GM23338 (cell line): ENCODE measurements around the gene AVPR1B. TPM values are rescaled to one million over a fixed set of nuclear protein-coding genes. Genes with fewer than 3 reads are reported as not detected.
A peak's percentile ranks its signal among the peaks of the same experiment; 100 is the strongest.

Experiments
- ATAC-seq: fragments of 200-7000 bp; cut with Tn5 transposase; 3 replicates; pipeline ENCODE4 v1.9.1; 2020
- DNase-seq: peaks from one replicate; pipeline ENCODE4 v3.0.0-alpha.2; 2015; ENCODE audit warnings: low spot score
- H2AFZ ChIP-seq: fragments of 200-600 bp; sonication (generic); 2 replicates; pipeline ENCODE4 v1.8.0; 2016; ENCODE audit warnings: antibody characterized with exemption, mild to moderate bottlenecking, moderate library complexity
- H3F3A ChIP-seq: fragments of 200-600 bp; sonication (generic); replicated peaks from 2 replicates; pipeline ENCODE4 v1.8.0; 2017; ENCODE audit warnings: antibody characterized with exemption, mixed run types, low read depth
- H3K27ac ChIP-seq: fragments of 200-600 bp; sonication (generic); 2 replicates; pipeline ENCODE4 v1.6.1; 2016; ENCODE audit warnings: low read depth
- H3K27me3 ChIP-seq: fragments of 200-600 bp; sonication (generic); 2 replicates; pipeline ENCODE4 v1.8.0; 2016; ENCODE audit warnings: mild to moderate bottlenecking, mixed run types, moderate library complexity; ENCODE audit not compliant: insufficient read depth
- H3K36me3 ChIP-seq: fragments of 200-600 bp; sonication (generic); 2 replicates; pipeline ENCODE4 v1.8.0; 2016; ENCODE audit warnings: mild to moderate bottlenecking; ENCODE audit not compliant: insufficient read depth
- H3K4me1 ChIP-seq: fragments of 200-600 bp; sonication (generic); 2 replicates; pipeline ENCODE4 v1.8.0; 2016; ENCODE audit warnings: mild to moderate bottlenecking, moderate library complexity; ENCODE audit not compliant: insufficient read depth
- H3K4me2 ChIP-seq: fragments of 200-600 bp; sonication (generic); 2 replicates; pipeline ENCODE4 v1.7.1; 2017; ENCODE audit warnings: mixed run types
- H3K4me3 ChIP-seq: fragments of 200-600 bp; sonication (generic); 2 replicates; pipeline ENCODE4 v1.6.1; 2016; ENCODE audit warnings: mixed run types
- H3K79me2 ChIP-seq: fragments of 200-600 bp; sonication (generic); replicated peaks from 2 replicates; pipeline ENCODE4 v1.8.0; 2017; ENCODE audit warnings: mild to moderate bottlenecking; ENCODE audit not compliant: insufficient read depth
- H3K9me2 ChIP-seq: fragments of 200-600 bp; sonication (generic); 2 replicates; pipeline ENCODE4 v1.8.0; 2017; ENCODE audit not compliant: insufficient read depth
- H4K20me1 ChIP-seq: fragments of 200-600 bp; sonication (generic); replicated peaks from 2 replicates; pipeline ENCODE4 v1.8.0; 2017; ENCODE audit warnings: mild to moderate bottlenecking; ENCODE audit not compliant: insufficient read depth
- H3K27ac Mint-ChIP-seq: 2 replicates; pipeline ENCODE4 v1.8.0; 2020; ENCODE audit warnings: inconsistent platforms, mild to moderate bottlenecking, moderate library complexity, mixed read lengths
- H3K27me3 Mint-ChIP-seq: 3 replicates; pipeline ENCODE4 v1.8.0; 2022; ENCODE audit warnings: low read depth, mild to moderate bottlenecking, moderate library complexity, mixed read lengths, inconsistent platforms; ENCODE audit not compliant: insufficient read depth, poor library complexity
- H3K36me3 Mint-ChIP-seq: 3 replicates; pipeline ENCODE4 v1.8.0; 2021; ENCODE audit warnings: low read depth, mild to moderate bottlenecking, inconsistent platforms, moderate library complexity, mixed read lengths
- H3K4me1 Mint-ChIP-seq: 3 replicates; pipeline ENCODE4 v1.8.0; 2020; ENCODE audit warnings: mild to moderate bottlenecking, inconsistent platforms, mixed read lengths
- H3K4me3 Mint-ChIP-seq: 3 replicates; pipeline ENCODE4 v1.8.0; 2021; ENCODE audit warnings: moderate library complexity, mild to moderate bottlenecking, inconsistent platforms, mixed read lengths
- H3K9me3 Mint-ChIP-seq: 3 replicates; pipeline ENCODE4 v1.8.0; 2020; ENCODE audit warnings: moderate library complexity, mild to moderate bottlenecking, inconsistent platforms, mixed read lengths
- CREB1 ChIP-seq: fragments of 250-450 bp; sonication (Bioruptor Pico); IDR thresholded peaks from 2 replicates; pipeline ENCODE4 v1.5.0; 2020; ENCODE audit warnings: low read depth, mild to moderate bottlenecking, moderate library complexity
- CTCF ChIP-seq, 2 experiments: fragments of 200-600 bp in 1 of 2; sonication (generic) in 1 of 2; conservative IDR thresholded peaks; 2 replicates each; pipeline versions ENCODE4 v1.5.1 to v1.6.1; 2016 to 2017; ENCODE audit warnings: antibody characterized with exemption in 2 of 2, low read depth in 2 of 2, mild to moderate bottlenecking in 2 of 2, moderate library complexity in 1 of 2
- EZH2 ChIP-seq: fragments of 200-600 bp; sonication (generic); IDR thresholded peaks from one replicate; pipeline ENCODE4 v1.8.0; 2017; ENCODE audit warnings: antibody characterized with exemption, mild to moderate bottlenecking, low read depth; ENCODE audit not compliant: unreplicated experiment
- POLR2AphosphoS5 ChIP-seq: IDR thresholded peaks from 2 replicates; pipeline ENCODE4 v1.6.1; 2016; ENCODE audit warnings: antibody characterized with exemption, low read depth
- ZNF331 ChIP-seq: fragments of 250-450 bp; sonication (Bioruptor Pico); IDR thresholded peaks from 2 replicates; pipeline ENCODE4 v1.5.0; 2020; ENCODE audit warnings: low read depth, mild to moderate bottlenecking, moderate library complexity
- polyA plus RNA-seq: library from polyadenylated mRNA; unstranded; fragments of >200 nt; fragmentation: Nextera tagmentation; extraction: Ambion mirVana; gene quantifications from 2 replicates; pipeline ENCODE4 v1.2.1, GENCODE V29; 2016
- total RNA-seq: library from RNA; depleted of rRNA; stranded (reverse); fragments of >200 nt; shearing (Covaris generic); gene quantifications from 2 replicates; pipeline ENCODE4 v1.2.3, GENCODE V29; 2014
- TF ChIP-seq, protein P1 (sequence below): IDR thresholded peaks from 2 replicates; pipeline ENCODE4 v1.6.1; 2016; ENCODE audit warnings: antibody characterized with exemption
- TF ChIP-seq, protein P2 (sequence below): IDR thresholded peaks from one replicate; pipeline ENCODE4 v1.6.1; 2018; ENCODE audit warnings: antibody characterized with exemption; ENCODE audit not compliant: unreplicated experiment

AVPR1B gene
- total and polyA plus RNA-seq, 2 experiments from 2014 or later, result 0.24 to 0.52 TPM

- H3K36me3 ChIP-seq, result no peaks in the 10 kb centered on the region
- peaks cover 3% of the 10 kb centered on the region; the same call in 1 of the 2 replicates for H3K4me1 ChIP-seq
- Mint-ChIP-seq H3K9me3 (peaks cover 13% of the 10 kb centered on the region; the same call in 2 of the 3 replicates), H3K4me1 (peaks cover 10% of the 10 kb centered on the region; the same call in 2 of the 3 replicates), H3K27me3 (peaks cover 26% of the 10 kb centered on the region), H3K27ac (no peak overlapping the region), H3K36me3 (no peaks in the 10 kb centered on the region; the same call in 2 of the 3 replicates), H3K4me3 (peak overlapping the region; percentile 77)
- no peaks in the 10 kb centered on the region for H3K79me2 ChIP-seq
- H3K4me2 ChIP-seq, result peak overlapping the region; percentile 87
- ATAC-seq (peak; percentile 44), DNase-seq (no peak)
- peak overlapping the region; percentile 99 for H2AFZ ChIP-seq
- peaks cover 29% of the 10 kb centered on the region for H3K27me3 ChIP-seq
- H4K20me1 ChIP-seq, result no peaks in the 10 kb centered on the region
- peak overlapping the region; percentile 73 for H3K4me3 ChIP-seq
- peaks cover 4% of the 10 kb centered on the region; the same call in 1 of the 2 replicates for H3F3A ChIP-seq
- no peak overlapping the region for H3K27ac ChIP-seq
- no peaks in the 10 kb centered on the region for H3K9me2 ChIP-seq
- TF ChIP-seq ZNF331 (CRISPR knock-in tag), result no peak
Observed at GRCh38 chr1:206116873-206117150, 376 bp downstream of the AVPR1B start.

DNA sequence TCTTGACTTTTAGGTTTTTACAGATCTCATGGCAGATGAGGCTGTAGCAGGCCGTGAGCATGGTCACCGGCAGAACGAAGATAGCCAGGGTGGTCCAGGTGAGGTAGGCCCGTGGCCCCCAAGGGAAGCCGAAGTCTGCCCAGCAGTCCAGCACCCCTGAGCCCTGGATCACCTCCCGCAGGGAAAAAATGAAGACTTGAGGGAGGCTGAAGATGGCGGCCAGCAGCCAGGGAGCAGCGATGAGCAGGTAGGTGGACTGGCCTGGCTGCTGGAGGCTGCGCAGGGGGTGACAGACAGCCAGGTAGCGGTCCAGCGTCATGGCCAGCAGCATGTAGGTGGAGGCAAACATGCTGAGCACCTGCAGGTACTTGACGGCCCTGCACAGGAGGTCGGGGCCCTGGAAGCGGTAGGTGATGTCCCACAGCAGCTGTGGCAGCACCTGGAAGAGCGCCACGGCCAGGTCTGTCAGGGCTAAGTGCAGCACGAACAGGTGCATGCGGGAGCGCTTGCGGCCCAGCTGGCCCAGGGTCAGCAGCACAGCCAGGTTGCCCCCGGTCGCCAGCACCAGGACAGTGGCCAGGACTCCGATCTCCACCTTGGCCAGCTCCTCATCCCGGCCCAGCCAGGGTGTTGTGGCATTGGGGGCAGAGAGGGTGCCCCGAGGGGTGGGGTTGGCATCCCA, 856 bp downstream of the AVPR1B start:
- Histone ChIP-seq H3K4me1 (peaks cover 3% of the 10 kb centered on the region; the same call in 1 of the 2 replicates), H3F3A (peaks cover 4% of the 10 kb centered on the region; the same call in 1 of the 2 replicates), H2AFZ (peak overlapping the region; percentile 99), H3K9me2 (no peaks in the 10 kb centered on the region), H3K4me2 (peak overlapping the region; percentile 87), H3K36me3 (no peaks in the 10 kb centered on the region), H3K4me3 (peak overlapping the region; percentile 73), H4K20me1 (no peaks in the 10 kb centered on the region), H3K27me3 (peaks cover 29% of the 10 kb centered on the region), H3K27ac (no peak overlapping the region), H3K79me2 (no peaks in the 10 kb centered on the region)
- Mint-ChIP-seq H3K36me3 (no peaks in the 10 kb centered on the region; the same call in 2 of the 3 replicates), H3K9me3 (peaks cover 8% of the 10 kb centered on the region; the same call in 2 of the 3 replicates), H3K27me3 (peaks cover 26% of the 10 kb centered on the region), H3K27ac (no peak overlapping the region), H3K4me3 (peak overlapping the region; percentile 77), H3K4me1 (peaks cover 10% of the 10 kb centered on the region; the same call in 2 of the 3 replicates)
- ATAC-seq (peak; percentile 9), DNase-seq (peak; percentile 26)
- TF ChIP-seq, protein P1, sequence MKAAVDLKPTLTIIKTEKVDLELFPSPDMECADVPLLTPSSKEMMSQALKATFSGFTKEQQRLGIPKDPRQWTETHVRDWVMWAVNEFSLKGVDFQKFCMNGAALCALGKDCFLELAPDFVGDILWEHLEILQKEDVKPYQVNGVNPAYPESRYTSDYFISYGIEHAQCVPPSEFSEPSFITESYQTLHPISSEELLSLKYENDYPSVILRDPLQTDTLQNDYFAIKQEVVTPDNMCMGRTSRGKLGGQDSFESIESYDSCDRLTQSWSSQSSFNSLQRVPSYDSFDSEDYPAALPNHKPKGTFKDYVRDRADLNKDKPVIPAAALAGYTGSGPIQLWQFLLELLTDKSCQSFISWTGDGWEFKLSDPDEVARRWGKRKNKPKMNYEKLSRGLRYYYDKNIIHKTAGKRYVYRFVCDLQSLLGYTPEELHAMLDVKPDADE, result no peak
- TF ChIP-seq POLR2AphosphoS5 (no peak), CREB1 (CRISPR knock-in tag) (no peak), CTCF (conservative IDR thresholded peaks at IDR 0.05; ENCODE audit: low read depth in 2 of 2) (no peak; a peak in 1 of 4 replicates), EZH2 (no peak)
- TF ChIP-seq, protein P2, sequence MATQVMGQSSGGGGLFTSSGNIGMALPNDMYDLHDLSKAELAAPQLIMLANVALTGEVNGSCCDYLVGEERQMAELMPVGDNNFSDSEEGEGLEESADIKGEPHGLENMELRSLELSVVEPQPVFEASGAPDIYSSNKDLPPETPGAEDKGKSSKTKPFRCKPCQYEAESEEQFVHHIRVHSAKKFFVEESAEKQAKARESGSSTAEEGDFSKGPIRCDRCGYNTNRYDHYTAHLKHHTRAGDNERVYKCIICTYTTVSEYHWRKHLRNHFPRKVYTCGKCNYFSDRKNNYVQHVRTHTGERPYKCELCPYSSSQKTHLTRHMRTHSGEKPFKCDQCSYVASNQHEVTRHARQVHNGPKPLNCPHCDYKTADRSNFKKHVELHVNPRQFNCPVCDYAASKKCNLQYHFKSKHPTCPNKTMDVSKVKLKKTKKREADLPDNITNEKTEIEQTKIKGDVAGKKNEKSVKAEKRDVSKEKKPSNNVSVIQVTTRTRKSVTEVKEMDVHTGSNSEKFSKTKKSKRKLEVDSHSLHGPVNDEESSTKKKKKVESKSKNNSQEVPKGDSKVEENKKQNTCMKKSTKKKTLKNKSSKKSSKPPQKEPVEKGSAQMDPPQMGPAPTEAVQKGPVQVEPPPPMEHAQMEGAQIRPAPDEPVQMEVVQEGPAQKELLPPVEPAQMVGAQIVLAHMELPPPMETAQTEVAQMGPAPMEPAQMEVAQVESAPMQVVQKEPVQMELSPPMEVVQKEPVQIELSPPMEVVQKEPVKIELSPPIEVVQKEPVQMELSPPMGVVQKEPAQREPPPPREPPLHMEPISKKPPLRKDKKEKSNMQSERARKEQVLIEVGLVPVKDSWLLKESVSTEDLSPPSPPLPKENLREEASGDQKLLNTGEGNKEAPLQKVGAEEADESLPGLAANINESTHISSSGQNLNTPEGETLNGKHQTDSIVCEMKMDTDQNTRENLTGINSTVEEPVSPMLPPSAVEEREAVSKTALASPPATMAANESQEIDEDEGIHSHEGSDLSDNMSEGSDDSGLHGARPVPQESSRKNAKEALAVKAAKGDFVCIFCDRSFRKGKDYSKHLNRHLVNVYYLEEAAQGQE, result no peak
